HTERT RPE-1 (cell line): Measurements from ENCODE around the gene NETO2.
"Not testable (repeated sequence)": the region's sequence is repeated elsewhere in the genome, so short reads cannot be mapped to it uniquely, and the experiment has no call there.

Experiments
- in situ Hi-C: fragments of 300-500 bp; cut with MboI; formaldehyde crosslinking; loops from 4 replicates; pipeline ENCODE4 v1.14.3; 2020; ENCODE audit warnings: low sequenced_read_pairs

The NETO2 gene

GRCh38 chr16:47143677-47144558, at the start of gene NETO2:
NETO2 (minus strand) TSS chr16:47143945; CDS start chr16:47143612, 333 bp downstream.
- in situ Hi-C loops, result no loop called here

- in situ Hi-C loops, result no loop called here
Observed at GRCh38 chr16:47182318-47182717, 38.6 kb upstream of the NETO2 start.

GRCh38 chr16:47181066-47181465, 37.3 kb upstream of the NETO2 start:
- in situ Hi-C loops, result not testable (repeated sequence)

GRCh38 chr16:47180073-47180472, 36.3 kb upstream of the NETO2 start:
- in situ Hi-C loops, result no loop called here

GRCh38 chr16:47175152-47175551, 31.4 kb upstream of the NETO2 start:
- in situ Hi-C loops, result no loop called here

GRCh38 chr16:47162670-47163420, 19.1 kb upstream of the NETO2 start:
- in situ Hi-C loops, result no loop called here

- in situ Hi-C loops, result no loop called here
Observed at GRCh38 chr16:47161464-47161863, 17.7 kb upstream of the NETO2 start.

- in situ Hi-C loops, result no loop called here
Observed at GRCh38 chr16:47160422-47160821, 16.7 kb upstream of the NETO2 start.

GRCh38 chr16:47158992-47159391, 15.2 kb upstream of the NETO2 start:
- in situ Hi-C loops, result no loop called here

GRCh38 chr16:47156680-47157215, 13.0 kb upstream of the NETO2 start:
- in situ Hi-C loops, result no loop called here

- in situ Hi-C loops, result not testable (repeated sequence)
Observed at GRCh38 chr16:47152501-47152900, 8.8 kb upstream of the NETO2 start.

GRCh38 chr16:47150067-47150466, 6.3 kb upstream of the NETO2 start:
- in situ Hi-C loops, result no loop called here

- in situ Hi-C loops, result no loop called here
Observed at GRCh38 chr16:47144559-47144877, 773 bp upstream of the NETO2 start.

GRCh38 chr16:47142821-47143676, 696 bp downstream of the NETO2 start:
- in situ Hi-C loops, result no loop called here

- in situ Hi-C loops, result no loop called here
Observed at GRCh38 chr16:47142486-47142820, 1.3 kb downstream of the NETO2 start.

- in situ Hi-C loops, result no loop called here
Observed at GRCh38 chr16:47141773-47142485, 1.8 kb downstream of the NETO2 start.

- in situ Hi-C loops, result no loop called here
Observed at GRCh38 chr16:47140686-47141085, 3.1 kb downstream of the NETO2 start.

GRCh38 chr16:47139561-47140185, 4.1 kb downstream of the NETO2 start:
- in situ Hi-C loops, result no loop called here

- in situ Hi-C loops, result not testable (repeated sequence)
Observed at GRCh38 chr16:47137925-47138324, 5.8 kb downstream of the NETO2 start.
